ENCODE measurements around the gene GSE1. TPM values are rescaled to one million over a fixed set of nuclear protein-coding genes. Genes with fewer than 3 reads are reported as not detected.

Gene GSE1
- polyA plus RNA-seq, 4 donors = 54.5 to 89.1 (median 68.1) TPM

DNA sequence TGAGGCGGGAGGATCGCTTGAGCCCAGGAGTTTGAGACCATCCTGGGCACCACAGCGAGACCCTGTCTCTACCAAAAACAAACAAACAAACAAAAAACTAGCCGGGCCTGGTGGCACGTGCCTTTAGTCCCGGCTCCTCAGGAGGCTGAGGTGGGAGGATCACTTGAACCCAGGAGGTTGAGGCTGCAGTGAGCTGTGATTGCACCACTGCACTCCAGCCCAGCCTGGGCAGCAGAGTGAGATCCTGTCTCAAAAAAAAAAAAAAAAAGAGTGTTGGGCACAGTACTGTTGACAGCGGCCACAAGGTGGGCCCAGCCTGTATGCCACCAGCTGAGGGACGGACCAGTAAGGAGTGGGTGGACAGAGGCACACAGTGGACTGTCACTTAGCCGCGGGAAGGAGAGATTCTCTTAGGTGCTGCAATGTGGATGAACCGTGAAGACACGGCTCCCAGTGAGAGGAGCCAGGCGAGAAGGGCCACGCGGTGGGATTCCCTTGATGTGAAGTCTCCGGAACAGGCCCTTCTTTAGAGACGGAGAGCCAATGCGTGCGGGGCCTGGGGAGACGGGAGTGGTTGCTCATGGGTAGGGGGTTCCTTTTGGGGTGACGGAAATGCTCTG is 31.1 kb downstream of the GSE1 start:
- no peak for DNase-seq (ENCODE audit: low read depth in 4 of 4, low spot score in 2 of 4)

DNA sequence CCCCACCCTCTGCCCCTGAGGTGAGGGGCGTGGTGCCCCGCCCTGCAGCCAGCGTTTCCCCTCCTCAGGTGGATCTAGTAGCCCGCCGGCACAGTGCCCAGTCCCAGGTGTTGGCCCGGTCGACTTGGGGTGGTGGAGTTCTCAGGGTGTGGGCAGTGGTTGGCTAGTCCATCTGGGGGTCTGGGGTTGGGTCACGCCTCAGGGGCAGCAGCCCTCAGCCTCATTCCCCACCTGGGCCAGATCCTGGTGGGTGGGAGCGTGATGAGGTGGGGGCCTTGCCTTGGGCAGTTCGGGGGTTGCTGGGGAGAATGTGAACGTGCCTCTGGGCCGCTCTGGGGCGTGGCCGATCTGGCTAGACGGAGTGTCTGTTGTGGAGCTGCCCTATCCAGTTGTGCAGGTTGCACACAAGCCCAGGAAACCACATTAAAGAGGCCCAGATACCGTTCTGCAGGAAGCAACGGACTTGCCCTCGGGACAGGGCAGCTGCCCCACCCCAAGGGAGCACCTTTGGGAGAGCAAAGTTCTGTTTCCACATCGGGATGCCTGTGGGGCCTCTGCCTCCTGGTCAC is 32.0 kb downstream of the GSE1 start:
- DNase-seq (ENCODE audit: low read depth in 4 of 4, low spot score in 2 of 4) = no peak

DNA sequence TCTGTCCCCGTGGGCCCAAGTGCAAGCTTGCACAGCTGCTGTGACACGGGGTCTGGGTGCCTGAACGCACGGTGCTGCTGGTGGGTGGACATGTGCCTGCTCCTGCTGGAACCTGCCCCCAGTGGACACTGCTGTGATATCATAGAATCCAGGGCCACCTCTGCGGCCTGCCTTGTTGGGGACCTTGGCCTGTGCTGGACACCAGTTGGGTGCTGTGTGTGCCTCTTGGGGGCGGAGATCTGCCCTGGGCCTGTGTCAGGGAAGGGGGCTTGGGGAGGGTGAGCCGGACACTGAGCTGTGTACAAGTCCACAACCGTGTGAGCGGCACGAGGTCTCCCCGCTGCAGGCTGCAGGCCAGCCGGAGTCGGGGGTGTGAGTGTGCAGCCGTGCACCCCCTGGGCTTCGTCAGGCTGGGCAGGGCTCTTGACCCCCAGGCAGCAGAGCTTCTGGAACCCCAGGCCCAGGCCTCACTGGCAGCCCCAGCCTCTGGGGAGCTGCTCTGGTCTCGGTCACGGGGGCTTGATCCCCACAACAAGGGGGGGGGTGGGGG is 33.3 kb downstream of the GSE1 start:
- no peak for DNase-seq (ENCODE audit: low read depth in 4 of 4, low spot score in 2 of 4)

DNA sequence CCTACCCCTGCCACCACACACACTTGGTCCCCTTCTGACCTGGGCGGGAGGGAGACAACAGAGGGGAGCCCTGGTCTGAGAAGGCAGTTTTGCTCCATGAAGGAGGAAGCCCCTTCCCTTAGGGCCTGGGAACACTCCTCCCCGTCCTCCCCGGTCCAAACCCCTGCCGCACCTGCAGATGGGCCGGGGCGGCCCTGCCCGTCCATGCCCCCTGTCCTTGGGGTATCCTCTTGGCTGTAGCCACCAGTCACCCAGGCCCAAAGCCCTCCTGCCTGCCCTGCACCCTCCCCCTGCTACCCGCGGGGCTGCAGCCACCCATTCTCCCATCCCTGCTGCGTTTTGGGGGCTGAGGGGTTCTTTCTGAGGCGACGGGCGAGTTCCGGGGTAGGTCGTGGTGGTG is 33.9 kb downstream of the GSE1 start:
- DNase-seq (ENCODE audit: low read depth in 4 of 4, low spot score in 2 of 4) = no peak

DNA sequence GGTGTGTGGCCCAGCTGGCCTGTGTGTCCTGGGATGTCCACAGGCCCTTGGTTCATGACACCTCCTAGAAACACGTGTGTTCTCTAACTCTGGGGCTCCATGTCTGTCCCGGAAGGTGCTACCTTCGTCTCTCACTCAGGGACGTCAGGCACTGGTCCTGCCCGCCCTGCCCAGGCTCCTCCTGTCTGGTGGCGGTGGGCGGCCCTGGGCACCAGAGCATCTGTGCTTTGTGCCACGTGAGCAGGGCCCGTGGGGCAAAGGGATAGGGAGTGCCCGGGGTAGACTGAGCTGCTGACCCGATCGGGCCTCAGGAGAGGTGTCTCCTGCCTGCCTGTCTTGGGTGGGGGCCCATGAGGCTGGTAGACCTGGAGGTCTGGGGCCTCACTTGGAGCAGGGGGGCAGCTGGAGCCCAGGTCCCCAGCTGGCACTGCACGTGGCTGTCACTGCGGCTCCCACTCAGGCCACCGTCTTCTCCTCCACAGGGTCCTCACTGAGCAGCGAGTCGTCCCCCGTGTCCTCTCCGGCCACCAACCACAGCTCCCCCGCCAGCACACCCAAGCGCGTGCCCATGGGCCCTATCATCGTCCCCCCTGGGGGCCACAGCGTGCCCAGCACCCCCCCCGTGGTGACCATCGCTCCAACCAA is 35.1 kb downstream of the GSE1 start:
- no peak for DNase-seq (ENCODE audit: low read depth in 4 of 4, low spot score in 2 of 4)

DNA sequence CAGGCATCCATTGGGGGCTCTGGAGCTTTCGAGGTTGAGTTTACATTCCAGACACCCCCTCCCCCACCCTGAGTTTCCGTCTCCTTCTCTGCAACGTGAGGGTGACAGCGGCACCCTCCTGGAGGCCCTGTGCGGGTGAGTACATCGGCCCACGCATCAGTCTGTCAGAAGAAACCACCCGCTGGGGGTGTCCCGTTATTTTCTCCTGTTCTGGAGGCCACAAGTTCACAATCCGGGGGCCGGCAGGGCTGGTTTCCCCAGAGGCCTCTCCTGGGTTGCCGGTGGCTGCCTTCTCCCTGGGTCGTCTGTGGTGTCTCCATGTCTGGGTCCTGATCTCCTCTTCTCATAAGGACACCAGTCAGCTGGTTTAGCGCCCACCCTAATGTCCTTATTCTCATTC is 35.7 kb downstream of the GSE1 start:
- DNase-seq (ENCODE audit: low read depth in 4 of 4, low spot score in 2 of 4) = no peak

DNA sequence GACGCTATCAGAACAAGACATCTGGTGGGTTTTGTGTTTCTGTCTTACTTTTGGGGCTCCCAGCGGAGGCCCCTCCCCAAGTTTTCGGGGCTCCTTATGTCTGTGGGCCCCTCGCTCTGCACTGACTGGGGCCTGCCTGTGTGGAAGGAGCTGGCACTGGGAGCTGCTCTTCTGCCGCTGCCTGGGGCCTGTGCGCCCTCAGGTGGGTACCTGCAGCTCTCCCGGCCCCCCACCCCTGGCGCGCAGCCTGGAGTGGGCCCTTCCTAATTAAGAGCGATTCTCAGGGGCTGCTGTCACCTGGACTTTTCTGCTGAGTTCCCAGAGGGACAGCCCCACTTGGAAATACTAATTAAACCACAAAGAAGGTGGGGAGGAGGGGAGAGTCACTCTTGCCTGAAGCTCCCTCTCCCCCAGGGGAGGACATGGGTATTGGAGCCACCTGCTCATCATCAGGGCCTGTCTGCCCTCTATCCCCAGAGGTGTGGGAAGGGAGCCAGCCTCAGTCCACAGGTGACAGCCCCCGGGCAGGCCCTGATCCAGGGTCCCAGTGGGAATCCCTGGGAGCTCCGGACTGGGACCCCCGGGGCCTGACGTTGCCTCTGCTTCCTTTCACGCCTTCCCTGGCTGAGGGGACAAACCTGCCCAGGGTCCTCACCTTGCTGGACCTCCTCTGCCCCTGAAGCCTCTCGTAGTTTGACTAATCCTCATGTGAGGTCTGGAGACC is 36.5 kb downstream of the GSE1 start:
- DNase-seq (ENCODE audit: low read depth in 4 of 4, low spot score in 2 of 4) = no peak

DNA sequence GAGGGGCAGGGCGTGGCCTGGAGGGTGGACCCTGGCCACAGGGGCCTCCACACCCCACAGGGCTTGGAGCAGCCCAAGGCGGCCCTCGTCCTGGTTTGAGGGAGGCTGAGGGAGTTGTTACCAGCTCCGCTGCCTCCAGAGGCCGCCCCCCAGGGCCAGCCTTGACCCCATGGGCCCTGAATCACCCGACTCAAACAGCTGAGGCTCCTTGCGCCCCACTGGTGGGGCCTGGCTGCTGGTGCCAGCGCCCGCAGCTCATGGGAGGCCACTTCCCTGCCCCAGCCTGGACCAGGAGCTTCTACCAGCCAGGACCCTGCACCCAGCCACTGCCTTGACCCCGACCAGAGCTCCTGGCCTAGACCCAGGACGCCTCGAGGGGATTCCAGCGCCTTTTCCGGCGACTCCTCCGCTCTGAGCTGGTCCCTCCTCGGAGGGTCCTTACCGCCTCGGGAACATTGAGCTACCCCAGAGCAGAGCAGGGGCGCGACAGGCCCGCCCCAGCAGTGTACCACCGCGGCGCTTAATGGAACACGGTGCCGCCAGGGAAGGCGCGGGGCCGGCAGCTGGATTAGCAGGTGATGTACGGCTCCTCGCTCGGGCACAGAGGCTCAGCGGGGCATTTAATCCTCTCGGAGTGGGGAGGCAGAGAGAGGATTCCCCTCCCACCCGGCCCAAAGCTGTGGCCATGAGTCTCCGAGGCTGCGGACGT is 37.2 kb downstream of the GSE1 start:
- DNase-seq (ENCODE audit: low read depth in 4 of 4, low spot score in 2 of 4) = no peak

DNA sequence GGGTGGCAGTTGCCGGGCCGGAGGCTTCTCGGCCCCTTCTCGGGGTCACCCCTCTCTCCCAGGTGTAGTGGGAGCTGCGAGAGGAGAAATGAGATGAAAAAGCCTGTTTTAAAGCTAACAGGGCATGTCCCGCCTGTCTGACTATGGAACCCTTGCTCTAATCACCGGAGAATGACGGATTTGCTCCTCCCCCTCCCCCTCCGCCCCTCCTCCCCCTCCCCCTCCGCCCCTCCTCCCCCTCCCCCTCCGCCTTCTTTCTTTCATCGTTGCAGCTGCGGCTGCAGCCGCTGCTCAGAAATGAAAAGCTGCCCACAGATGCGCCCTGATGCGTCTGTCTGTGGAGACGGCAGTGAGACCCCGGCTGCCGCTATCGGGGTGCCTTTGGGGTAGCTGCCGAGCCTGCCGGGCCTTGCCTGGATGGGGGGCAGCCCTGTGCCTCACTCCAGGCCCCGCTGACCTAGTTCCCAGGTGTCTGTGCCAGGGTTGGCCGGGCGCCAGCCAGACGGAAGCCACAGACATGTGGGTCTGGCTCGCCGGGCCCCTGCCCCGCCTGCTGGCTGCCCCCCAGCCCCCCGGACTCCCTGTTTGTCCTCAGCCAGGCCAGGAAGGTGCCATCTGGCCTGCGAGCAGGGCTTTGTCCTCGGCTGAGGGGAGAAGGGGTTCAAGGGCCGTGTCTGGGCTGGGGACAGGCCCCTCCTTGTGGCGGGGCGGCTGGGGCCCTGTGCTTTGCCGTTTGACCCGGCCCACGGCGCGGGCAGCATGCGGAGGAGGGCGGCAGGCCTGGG is 37.9 kb downstream of the GSE1 start:
- DNase-seq (ENCODE audit: low read depth in 4 of 4, low spot score in 2 of 4) = no peak

DNA sequence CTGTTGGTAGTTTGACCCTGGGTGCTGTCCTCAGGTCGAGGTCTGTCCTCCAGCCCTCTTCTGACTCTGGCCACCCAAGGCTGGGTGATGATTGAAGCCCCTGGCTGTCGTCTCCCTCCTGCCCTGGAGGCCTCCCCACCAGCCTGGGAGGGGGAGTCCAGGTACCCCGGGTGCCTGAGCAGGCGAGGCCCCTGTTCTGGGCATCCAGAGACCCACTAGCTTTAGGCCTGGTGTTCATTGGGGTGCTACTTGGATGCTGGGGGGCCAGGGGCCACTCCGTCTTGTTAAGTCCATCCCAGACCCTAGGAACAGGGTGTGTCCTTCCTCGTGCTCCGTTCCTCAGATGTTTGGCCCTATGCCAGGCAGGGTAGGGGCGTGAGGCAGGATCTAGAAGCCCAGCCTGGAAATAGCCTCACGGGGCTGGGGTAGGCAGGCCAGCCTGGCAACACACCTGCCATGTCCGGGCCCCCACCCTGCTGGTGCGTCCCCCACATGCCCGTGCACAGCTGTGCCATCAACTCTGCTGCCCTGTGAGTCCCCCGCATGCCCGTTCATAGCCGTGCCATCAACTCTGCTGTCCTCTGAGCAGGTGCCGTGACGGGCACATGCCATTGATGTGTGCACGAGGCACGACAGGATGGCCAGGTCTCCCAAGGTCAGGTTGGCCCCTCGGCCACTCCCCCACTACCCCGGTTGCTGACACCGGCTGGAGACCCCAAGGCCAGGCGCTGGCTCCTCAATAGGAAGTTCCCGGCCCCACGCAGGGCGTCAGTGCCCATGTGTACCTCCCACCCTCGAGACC is 38.7 kb downstream of the GSE1 start:
- no peak for DNase-seq (ENCODE audit: low read depth in 4 of 4, low spot score in 2 of 4)

DNA sequence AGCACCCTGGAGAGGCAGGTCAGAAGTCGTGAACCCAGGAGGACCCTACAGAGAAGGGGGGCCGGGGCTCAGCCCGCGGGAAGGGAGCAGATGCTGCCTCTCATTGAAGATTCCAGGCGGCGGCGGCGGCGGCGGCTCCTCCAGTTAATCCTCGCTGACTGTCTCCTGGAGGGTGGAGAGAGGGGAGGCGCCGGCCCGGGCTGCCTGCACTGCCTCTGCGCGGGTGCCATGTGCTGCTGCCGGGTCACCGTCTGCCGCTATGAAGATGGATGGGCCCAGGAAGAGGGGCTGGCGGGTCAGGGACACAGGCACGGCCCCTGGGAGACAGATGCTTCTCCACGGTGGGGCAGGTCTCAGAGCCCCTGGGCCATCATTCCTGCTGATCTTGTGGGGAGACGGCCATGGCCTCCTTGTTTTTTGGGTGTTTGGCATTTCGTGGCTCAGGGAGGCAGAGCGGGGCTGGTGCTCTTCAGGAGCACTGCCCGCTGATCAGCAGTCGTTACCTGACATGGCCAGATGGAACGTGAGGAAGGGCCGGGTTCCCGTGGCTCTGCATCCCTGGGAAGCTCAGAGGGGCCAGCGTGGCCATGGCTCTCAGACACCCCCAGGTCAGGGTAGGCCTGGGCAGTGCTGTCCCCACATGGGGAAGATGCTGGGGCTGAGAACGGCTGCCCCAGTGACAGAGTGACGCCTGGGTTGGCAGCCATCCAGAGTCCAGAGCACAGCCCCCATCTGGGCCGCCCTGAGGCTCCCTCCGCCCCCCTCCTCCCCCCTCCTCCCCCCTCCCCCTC is 39.5 kb downstream of the GSE1 start:
- peak in 1 of 4 donors; percentile 44 for DNase-seq (ENCODE audit: low read depth in 4 of 4, low spot score in 2 of 4)

DNA sequence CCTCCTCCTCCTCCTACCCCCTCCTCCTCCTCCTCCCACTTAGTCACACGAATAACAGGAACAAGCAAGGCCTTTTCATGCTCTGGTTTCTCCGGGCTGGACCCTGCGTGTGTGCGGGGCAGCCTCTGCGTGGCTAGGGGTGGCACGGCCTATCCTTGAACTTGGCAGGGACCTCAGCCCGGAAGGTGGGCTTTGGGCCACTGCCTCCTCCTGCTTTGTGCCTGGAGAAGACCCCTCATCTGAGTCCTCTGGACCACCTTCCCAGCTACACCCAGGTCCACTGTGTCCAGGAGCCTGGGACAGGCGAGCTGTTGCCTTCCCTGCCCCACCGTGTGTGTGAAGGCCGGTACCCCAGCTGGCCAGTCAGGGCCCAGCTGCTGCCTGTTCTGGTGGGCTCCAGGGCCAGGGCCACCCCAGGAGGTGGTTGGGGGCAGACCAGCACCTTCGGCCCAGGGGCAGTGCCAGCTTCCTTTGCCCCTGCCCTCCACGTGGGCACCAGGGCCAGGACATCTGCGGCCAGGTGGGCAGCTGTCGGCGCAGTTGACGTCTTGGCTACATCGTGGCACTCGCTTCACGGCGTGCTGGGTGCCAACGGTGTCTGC is 40.3 kb downstream of the GSE1 start:
- DNase-seq (ENCODE audit: low read depth in 4 of 4, low spot score in 2 of 4) = no peak

DNA sequence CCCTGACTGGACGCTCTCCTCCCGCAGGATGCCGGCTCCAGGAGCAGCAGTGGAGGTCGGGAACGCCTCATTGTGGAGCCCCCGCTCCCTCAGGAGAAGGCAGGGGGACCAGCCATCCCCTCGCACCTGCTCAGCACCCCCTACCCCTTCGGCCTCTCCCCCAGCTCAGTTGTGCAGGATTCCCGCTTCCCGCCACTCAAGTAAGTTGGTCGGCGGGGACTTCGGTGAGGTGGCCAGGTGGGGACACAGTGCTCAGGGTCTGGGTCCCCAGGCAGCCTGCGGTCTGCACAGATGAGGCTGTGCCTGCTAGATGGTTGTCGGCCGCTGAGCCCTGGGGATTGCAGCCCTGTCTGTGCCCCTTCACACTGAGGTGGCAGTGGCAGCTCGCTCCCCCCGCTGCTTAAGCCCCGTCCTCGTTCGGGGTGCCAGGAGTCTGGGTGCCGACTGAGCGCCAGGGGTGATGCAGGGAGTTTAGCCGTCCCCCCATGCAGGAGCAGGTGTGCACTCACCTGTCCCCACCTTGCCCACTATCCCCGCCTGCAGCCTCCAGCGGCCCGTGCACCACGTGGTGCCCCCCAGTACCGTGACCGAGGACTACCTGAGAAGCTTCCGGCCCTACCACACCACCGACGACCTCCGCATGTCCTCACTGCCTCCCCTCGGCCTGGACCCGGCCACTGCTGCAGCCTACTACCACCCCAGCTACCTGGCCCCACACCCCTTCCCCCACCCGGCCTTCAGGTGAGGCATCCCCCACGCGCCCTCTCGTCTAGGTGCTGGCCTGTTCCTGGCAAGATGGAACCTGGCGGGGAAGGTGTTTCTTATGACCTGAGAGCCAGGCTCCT is 41.4 kb downstream of the GSE1 start:
- no peak for DNase-seq (ENCODE audit: low read depth in 4 of 4, low spot score in 2 of 4)

DNA sequence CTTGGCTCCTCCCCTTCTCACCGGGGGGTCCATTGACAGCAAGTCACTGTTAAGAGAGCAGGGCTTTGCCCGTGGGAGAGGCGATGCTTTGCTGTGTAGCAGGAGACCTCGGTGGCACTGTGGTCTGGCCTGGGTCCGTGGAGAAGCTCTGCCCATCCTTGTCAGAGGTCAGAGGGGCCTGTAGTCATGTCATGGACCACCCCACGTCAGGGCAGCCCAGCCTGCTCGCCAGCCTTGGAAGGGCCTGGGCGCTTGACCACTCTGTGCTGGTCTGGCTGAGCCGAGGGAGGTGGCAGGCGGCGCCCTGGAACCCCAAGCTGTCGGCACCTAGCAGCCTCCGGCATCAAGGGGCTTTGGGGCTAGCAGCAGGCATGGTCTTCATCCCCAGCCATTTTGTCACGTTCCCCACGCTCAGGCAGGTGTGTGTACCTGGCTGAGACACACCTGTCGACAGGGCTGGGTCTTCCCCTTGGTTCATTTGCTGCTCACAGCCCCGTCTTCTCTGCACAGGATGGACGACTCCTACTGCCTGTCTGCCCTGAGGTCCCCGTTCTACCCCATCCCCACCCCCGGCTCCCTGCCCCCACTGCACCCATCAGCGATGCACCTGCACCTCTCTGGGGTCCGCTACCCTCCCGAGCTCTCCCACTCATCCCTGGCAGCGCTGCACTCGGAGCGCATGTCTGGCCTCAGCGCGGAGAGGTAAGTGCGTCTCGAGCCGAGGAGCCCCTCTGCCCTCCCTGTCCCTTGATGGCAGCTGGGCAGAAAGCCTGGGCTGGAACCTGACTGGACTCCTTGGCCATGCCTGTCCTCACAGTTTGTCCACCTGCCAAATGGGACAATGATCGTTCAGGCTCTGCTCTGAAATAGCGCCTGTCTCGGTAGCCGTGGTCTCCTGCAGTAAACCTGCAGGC is 42.4 kb downstream of the GSE1 start:
- no peak for DNase-seq (ENCODE audit: low read depth in 4 of 4, low spot score in 2 of 4)

DNA sequence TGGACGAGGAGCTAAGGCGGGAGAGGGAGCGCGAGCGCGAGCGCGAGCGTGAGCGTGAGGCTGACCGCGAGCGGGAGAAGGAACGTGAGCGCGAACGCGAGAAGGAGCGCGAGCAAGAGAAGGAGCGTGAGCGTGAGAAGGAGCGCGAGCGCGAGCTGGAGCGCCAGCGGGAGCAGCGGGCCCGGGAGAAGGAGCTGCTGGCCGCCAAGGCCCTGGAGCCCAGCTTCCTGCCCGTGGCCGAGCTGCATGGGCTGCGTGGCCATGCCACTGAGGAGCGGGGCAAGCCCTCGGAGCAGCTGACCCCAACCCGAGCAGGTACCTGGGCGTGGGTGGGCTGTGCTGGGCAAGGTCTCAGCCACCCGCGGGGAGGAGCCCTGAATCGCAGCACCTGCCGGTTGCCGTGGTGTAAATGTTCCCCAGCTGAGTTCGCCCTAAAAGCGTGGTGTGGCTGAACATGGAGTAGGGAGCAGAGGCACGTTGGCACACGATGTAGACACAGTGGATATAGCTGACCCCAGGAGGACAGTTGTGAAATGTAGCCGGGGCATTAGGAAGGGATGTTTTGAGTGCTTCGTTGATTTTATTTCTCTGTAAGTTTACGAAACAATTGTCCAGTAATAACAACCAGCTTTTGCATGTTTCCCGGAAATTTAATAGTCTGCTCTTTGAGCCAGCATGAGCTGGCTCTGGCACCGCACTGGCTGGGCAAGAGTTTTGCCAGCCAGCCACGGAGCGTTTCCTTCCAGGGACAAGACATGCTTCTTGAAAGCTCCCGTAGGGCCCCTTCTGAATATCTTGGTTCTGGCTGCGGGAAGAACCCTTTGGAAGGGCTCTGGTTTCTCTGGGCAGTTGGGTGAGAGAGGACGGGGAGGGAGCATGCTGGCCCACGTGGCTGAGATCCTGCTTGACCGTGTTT is 43.5 kb downstream of the GSE1 start:
- DNase-seq (ENCODE audit: low read depth in 4 of 4, low spot score in 2 of 4) = no peak

Measured in left renal cortex interstitium (tissue), 4 donors.